GM23338 (cell line): ENCODE measurements around the gene EPS8.

Experiments
- CREB1 ChIP-seq: fragments of 250-450 bp; sonication (Bioruptor Pico); IDR thresholded peaks from 2 replicates; pipeline ENCODE4 v1.5.0; 2020; ENCODE audit warnings: low read depth, mild to moderate bottlenecking, moderate library complexity
- CTCF ChIP-seq, 2 experiments: fragments of 200-600 bp in 1 of 2; sonication (generic) in 1 of 2; conservative IDR thresholded peaks; 2 replicates each; pipeline versions ENCODE4 v1.5.1 to v1.6.1; 2016 to 2017; ENCODE audit warnings: antibody characterized with exemption in 2 of 2, low read depth in 2 of 2, mild to moderate bottlenecking in 2 of 2, moderate library complexity in 1 of 2
- ETS1 ChIP-seq: IDR thresholded peaks from 2 replicates; pipeline ENCODE4 v1.6.1; 2016; ENCODE audit warnings: antibody characterized with exemption
- EZH2 ChIP-seq: fragments of 200-600 bp; sonication (generic); IDR thresholded peaks from one replicate; pipeline ENCODE4 v1.8.0; 2017; ENCODE audit warnings: antibody characterized with exemption, mild to moderate bottlenecking, low read depth; ENCODE audit not compliant: unreplicated experiment
- EZH2phosphoT487 ChIP-seq: fragments of 200-600 bp; sonication (generic); IDR thresholded peaks from one replicate; pipeline ENCODE4 v1.8.1; 2018; ENCODE audit warnings: antibody characterized with exemption; ENCODE audit not compliant: unreplicated experiment
- JUNB ChIP-seq: IDR thresholded peaks from one replicate; pipeline ENCODE4 v1.6.1; 2016; ENCODE audit warnings: antibody characterized with exemption; ENCODE audit not compliant: unreplicated experiment
- NANOG ChIP-seq: IDR thresholded peaks from 2 replicates; pipeline ENCODE4 v1.6.1; 2016; ENCODE audit warnings: antibody characterized with exemption, borderline replicate concordance
- POLR2AphosphoS5 ChIP-seq: IDR thresholded peaks from 2 replicates; pipeline ENCODE4 v1.6.1; 2016; ENCODE audit warnings: antibody characterized with exemption, low read depth
- REST ChIP-seq: IDR thresholded peaks from one replicate; pipeline ENCODE4 v1.6.1; 2018; ENCODE audit warnings: antibody characterized with exemption; ENCODE audit not compliant: unreplicated experiment
- STAT1 ChIP-seq: IDR thresholded peaks from one replicate; pipeline ENCODE4 v1.6.1; 2016; ENCODE audit warnings: antibody characterized with exemption; ENCODE audit not compliant: unreplicated experiment
- ZNF114 ChIP-seq: fragments of 250-450 bp; sonication (Bioruptor Pico); IDR thresholded peaks from 2 replicates; pipeline ENCODE4 v1.5.0; 2020; ENCODE audit warnings: mild to moderate bottlenecking, moderate library complexity

GRCh38 chr12:15701631-15702156, 87.5 kb downstream of the EPS8 start:
- TF ChIP-seq CTCF (conservative IDR thresholded peaks at IDR 0.05; ENCODE audit: low read depth in 2 of 2) (no peak), EZH2 (no peak), REST (no peak), POLR2AphosphoS5 (no peak), EZH2phosphoT487 (no peak), JUNB (no peak), ZNF114 (CRISPR knock-in tag) (no peak), CREB1 (no peak), NANOG (no peak), STAT1 (no peak), ETS1 (no peak)
